A549 treated with GW870086 at 1 μM for 4 hours (cell line): ENCODE measurements around the gene F12. TPM values are rescaled to one million over a fixed set of nuclear protein-coding genes. Genes with fewer than 3 reads are reported as not detected.

Source experiments
- total RNA-seq: library from RNA; stranded (reverse); fragments of 200-300 nt; extraction: Qiagen RNA extraction; gene quantifications from 5 replicates; pipeline ENCODE4 v1.2.3, GENCODE V29; 2022; ENCODE audit warnings: low read depth

F12 gene
- total RNA-seq: 14.3 to 24.6 TPM (median 22.9 TPM) in 5 replicates

GRCh38 chr5:177409043-177409801, at the start of gene F12:
Gene F12 (minus strand): TSS chr5:177409564. CDS start chr5:177409527, 37 bp downstream.

GRCh38 chr5:177446200-177447065, 37.1 kb upstream of the F12 start, which contains the start of gene PRR7:
Gene PRR7 (plus strand): TSS chr5:177446814. CDS start chr5:177455068, 8,254 bp downstream.

DNA sequence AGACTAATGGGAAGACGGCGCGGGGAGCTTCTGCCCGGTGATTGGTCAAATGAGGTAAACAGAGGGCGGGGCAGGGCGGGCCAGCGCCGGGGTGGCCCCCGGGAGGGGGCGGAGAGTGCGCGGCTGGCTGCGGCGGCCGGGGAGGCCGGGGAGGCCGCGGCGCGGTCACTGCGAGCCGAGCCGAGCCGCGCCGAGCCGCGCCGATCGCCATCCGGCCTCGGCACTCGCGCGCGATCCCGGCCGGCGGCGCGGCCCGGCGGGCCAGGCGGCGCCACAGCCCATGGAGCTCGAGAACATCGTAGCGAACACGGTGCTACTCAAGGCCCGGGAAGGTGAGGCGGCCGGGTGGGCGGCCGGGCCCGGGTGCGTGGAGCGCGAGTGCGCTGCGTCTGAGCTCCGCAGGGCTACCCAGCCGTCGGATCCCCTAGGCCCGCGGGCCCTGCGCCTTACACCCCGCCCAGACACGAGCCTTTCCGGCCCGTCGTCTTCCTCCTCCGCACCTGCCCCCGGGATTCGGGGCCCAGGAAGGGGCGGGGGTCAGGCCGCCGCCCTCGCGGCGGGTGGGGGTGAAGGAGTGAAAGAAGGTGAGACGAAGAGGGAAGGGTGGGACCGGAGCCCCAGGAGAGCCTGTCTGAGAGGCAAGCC, 17.3 kb upstream of the F12 start, which contains the start of gene GRK6:
TSS of gene GRK6 (plus strand) at position 111 of the 645 bp plus-strand sequence. CDS start at position 281, 170 bp downstream.

DNA sequence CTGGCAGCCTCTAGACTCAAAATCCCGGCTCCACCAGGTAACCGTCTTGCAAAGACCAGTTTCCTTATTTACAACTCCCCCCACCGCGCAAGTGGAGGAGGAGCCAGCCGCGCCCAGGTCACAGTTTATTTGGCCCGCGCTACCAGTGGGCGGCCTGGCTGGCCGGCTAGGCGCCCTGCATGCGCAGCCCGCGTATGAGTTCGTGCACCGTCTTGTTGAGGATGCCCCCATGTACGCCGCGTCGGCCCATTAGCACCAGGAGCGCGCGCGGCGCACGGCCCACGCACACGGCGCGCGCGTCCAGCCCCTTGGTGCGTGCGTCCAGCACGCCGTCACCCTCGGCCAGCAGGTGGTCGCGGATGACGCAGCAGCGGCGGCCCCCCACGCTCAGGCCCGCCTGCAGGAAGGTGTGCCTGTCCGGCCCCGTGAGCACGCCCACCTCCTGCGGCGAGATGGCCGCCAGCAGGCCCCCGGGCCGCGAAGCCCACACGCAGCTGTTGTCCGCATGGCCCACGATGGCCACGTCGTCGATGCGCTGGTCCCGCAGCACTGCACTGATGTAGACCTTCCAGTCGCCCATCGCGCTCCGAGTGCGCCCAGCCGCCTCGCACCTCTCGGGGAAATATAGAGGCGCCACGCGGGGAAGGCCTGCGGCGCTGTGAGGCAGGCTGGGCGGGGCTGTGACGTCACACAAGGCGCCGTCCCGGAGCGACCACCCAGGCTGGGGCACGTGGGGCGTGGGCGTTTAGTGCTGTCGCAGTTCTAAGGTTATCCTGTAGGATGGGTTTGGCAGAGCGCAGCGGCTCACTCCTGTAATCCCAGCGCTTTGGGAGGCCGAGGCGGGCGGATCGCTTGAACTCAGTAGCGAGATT, 9.1 kb downstream of the F12 start, which contains the start of gene PFN3:
TSS of gene PFN3 (minus strand) at position 665 of the 872 bp plus-strand sequence. CDS start at position 580, 85 bp downstream.

DNA sequence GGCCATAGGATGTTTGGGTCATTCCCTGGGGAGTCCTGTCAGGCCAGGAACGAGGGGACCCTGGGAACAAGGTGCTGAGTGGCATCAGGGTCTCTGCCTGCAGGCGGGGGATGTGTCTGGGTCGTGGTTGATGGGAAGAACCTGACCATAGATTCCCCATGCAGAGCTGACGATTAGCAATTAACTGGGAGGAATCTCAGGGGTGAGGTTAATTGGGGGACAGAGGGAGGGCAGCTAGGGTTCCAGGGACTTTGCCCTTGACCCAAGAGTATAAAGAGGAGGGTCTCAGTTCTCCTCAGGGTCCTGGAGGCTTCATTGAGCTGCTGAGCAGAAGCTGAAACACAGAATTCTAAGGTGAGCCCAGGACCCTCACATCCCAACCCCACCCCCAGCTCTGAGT, 25.2 kb downstream of the F12 start, which contains the start of gene SLC34A1:
TSS of gene SLC34A1 (plus strand) at position 301 of the 400 bp plus-strand sequence. CDS start 1,308 bp downstream, outside the sequence.

DNA sequence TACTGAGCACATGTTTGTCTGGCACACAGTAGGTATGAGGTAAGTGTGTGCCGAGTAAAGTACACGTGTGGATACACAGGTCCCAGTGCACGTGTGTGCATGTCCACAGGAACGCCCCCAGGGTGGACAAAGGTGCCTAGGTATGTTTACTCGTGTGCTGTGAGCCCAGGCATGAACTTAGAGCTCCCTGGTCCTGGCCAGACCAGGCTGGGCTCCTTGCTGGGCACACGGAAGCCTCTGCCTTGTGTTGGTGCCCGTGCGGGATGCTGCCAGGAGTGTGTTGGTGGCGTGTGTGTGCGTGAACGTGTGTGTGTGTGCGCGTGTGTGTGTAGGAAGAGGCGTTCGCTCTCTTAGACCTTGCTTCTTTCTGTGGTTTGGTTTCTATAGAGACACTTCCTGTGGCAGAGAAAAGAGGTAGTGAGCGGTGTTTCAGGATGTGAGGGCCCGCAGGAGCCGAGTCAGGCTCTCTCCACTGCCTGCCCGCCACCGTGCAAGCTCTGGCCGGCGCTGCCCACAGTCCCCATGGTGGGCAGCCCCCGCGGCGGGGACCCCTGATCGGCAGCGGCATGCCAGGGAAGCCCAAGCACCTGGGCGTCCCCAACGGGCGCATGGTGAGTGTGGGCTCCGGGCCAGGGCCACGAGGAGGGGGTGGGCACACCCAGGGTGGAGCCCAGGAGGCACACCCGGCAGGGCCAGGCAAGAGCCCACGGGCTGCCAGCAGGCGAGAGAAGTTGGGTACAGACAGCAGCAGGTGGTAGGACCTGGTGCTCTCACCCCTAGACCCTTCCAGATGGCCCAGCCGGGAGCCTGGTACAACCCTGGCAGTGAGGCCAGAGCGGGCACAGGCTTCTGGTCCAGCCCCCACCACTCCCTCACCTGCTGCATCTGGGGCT, 51.7 kb downstream of the F12 start, which contains the start of gene RGS14:
TSS of gene RGS14 (plus strand) at position 466 of the 893 bp plus-strand sequence. CDS start at position 567, 101 bp downstream.

Other genes with a start within 250 kb of the F12 start
- 22.5 to 26.9 TPM (median 24.5 TPM) in 5 replicates for gene RAB24, start 105.8 kb downstream of the F12 start, total RNA-seq
- 304 to 397 TPM (median 381 TPM) in 5 replicates for gene PRELID1, start 105.8 kb downstream of the F12 start, total RNA-seq
- 14.2 to 18.0 TPM (median 16.0 TPM) in 5 replicates for gene MXD3, start 97.7 kb downstream of the F12 start, total RNA-seq
- 184 to 212 TPM (median 199 TPM) in 5 replicates for gene LMAN2, start 57.9 kb downstream of the F12 start, total RNA-seq
- 2.3 to 7.2 TPM (median 5.4 TPM) in 5 replicates for gene RGS14, start 51.6 kb downstream of the F12 start, total RNA-seq
- not detected in 5 replicates for gene SLC34A1, start 25.1 kb downstream of the F12 start, total RNA-seq
- not detected in 5 replicates for gene PFN3, start 8.9 kb downstream of the F12 start, total RNA-seq
- 18.6 to 27.2 TPM (median 25.2 TPM) in 5 replicates for gene GRK6, start 17.1 kb upstream of the F12 start, total RNA-seq
- 18.7 to 32.3 TPM (median 31.1 TPM) in 5 replicates for gene PRR7, start 37.2 kb upstream of the F12 start, total RNA-seq
- gene DBN1, start 64.1 kb upstream of the F12 start, total RNA-seq: 54.5 to 69.5 TPM (median 65.6 TPM) in 5 replicates
- 65.9 to 84.5 TPM (median 83.1 TPM) in 5 replicates for gene PDLIM7, start 88.0 kb upstream of the F12 start, total RNA-seq
- gene DOK3, start 100.3 kb upstream of the F12 start, total RNA-seq: 2.4 to 5.6 TPM (median 4.3 TPM) in 5 replicates
- 84.7 to 106 TPM (median 101 TPM) in 5 replicates for gene DDX41, start 107.4 kb upstream of the F12 start, total RNA-seq
- gene FAM193B, start 145.0 kb upstream of the F12 start, total RNA-seq: 16.9 to 28.1 TPM (median 26.8 TPM) in 5 replicates
- gene TMED9, start 182.6 kb upstream of the F12 start, total RNA-seq: 273 to 293 TPM (median 280 TPM) in 5 replicates
- gene B4GALT7, start 190.6 kb upstream of the F12 start, total RNA-seq: 21.4 to 28.5 TPM (median 25.7 TPM) in 5 replicates